SU-DHL-6 (cell line): ENCODE measurements around the gene TMTC1.

Source experiments
- EZH2phosphoT487 ChIP-seq: fragments of 200-600 bp; sonication (generic), shearing (Covaris generic); conservative IDR thresholded peaks from 2 replicates; pipeline ENCODE4 v1.6.1; 2018; ENCODE audit warnings: mild to moderate bottlenecking, antibody characterized with exemption, low read length, moderate library complexity, mixed read lengths
- TF ChIP-seq, protein P1 (sequence below): fragments of 200-600 bp; sonication (generic); IDR thresholded peaks from one replicate; pipeline ENCODE4 v1.5.1; 2017; ENCODE audit warnings: antibody characterized with exemption, mild to moderate bottlenecking, low read length, moderate library complexity; ENCODE audit not compliant: insufficient read depth, poor library complexity, severe bottlenecking

DNA sequence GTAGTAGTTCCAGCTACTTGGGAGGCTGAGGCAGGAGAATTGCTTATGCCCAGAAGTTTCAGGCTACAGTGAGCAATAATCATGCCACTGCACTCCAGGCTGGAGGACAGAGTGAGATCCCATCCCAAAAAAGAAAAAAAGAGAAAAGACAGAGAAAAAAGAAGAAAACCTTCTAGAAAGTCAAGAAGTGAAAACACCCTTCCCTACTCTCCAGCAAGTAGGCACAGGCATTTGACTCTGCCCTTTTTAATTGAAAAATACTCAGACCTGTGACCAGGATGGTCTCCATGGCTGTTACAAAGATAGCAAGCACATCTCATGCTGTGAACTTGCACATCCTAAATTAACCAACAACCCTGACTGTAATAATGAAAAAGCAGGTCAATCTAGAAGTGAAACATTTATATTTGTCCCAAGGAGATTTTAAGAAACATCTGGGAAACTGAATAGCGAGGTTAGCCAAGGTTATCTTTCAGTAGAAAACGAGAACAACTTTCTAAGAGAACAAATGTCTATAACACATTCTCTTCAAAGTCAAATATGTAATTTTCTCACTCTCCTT is 2.0 kb downstream of the TMTC1 start:
- TF ChIP-seq, protein P1, sequence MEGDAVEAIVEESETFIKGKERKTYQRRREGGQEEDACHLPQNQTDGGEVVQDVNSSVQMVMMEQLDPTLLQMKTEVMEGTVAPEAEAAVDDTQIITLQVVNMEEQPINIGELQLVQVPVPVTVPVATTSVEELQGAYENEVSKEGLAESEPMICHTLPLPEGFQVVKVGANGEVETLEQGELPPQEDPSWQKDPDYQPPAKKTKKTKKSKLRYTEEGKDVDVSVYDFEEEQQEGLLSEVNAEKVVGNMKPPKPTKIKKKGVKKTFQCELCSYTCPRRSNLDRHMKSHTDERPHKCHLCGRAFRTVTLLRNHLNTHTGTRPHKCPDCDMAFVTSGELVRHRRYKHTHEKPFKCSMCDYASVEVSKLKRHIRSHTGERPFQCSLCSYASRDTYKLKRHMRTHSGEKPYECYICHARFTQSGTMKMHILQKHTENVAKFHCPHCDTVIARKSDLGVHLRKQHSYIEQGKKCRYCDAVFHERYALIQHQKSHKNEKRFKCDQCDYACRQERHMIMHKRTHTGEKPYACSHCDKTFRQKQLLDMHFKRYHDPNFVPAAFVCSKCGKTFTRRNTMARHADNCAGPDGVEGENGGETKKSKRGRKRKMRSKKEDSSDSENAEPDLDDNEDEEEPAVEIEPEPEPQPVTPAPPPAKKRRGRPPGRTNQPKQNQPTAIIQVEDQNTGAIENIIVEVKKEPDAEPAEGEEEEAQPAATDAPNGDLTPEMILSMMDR: no peak
- no peak for TF ChIP-seq EZH2phosphoT487
